WTC11 (cell line): ENCODE results near the gene RAPGEF3.

Source experiments
- CTCF ChIP-seq: fragments of 200-600 bp; IDR thresholded peaks from 2 replicates; pipeline ENCODE4 v1.8.0; 2022; ENCODE audit warnings: antibody characterized with exemption
- ZNF671 ChIP-seq: fragments of 250-450 bp; sonication (Bioruptor Pico); IDR thresholded peaks from 2 replicates; pipeline ENCODE4 v1.8.0; 2021; ENCODE audit warnings: mild to moderate bottlenecking

DNA sequence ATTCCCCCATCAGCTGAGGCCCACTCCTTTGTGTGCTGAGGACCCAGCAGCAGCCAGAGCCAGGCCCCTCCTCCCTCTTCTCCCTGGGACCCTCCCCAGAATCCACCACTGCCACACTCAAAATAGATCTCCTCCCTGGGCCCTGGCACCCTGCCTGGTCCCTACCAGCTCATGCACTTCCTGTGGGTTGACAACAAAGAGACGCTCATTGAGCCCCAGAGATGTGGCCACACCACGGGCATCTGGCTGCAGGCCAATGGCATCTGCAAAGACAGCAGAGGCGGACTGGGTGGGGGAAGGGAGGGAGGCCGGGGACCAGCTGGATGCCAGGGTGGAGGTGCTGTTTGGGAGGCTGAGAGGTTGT is 17.4 kb downstream of the RAPGEF3 start:
- TF ChIP-seq CTCF (no peak), ZNF671 (CRISPR knock-in tag) (no peak)
